Measurements from ENCODE around the gene C18orf32.

Gene C18orf32

GRCh38 chr18:49499046-49499637 is 12.1 kb upstream of the C18orf32 start:
- H3K9me3 ChIP-seq (ENCODE audit: low read length), result no peaks in the 10 kb centered on the region
- no peaks in the 10 kb centered on the region for H3K36me3 ChIP-seq (ENCODE audit: insufficient read depth, low read length)
- peaks cover 0 to 6% of the 10 kb centered on the region in 2 donors for H3K27me3 ChIP-seq (ENCODE audit: control insufficient read depth in 1 of 2, insufficient read depth in 2 of 2, low read length in 2 of 2)
- H3K9ac ChIP-seq (ENCODE audit: low read length), result no peak overlapping the region
- H3K27ac ChIP-seq (ENCODE audit: low read depth, low read length), result no peak overlapping the region
- H3K4me3 ChIP-seq (ENCODE audit: low read depth in 1 of 2, low read length in 2 of 2), result no peak overlapping the region
- H3K4me1 ChIP-seq (ENCODE audit: insufficient read depth, low read length), result no peaks in the 10 kb centered on the region

- H3K27ac ChIP-seq (ENCODE audit: low read depth, low read length), result no peak overlapping the region
- H3K36me3 ChIP-seq (ENCODE audit: insufficient read depth, low read length), result peaks cover 8% of the 10 kb centered on the region
- H3K27me3 ChIP-seq (ENCODE audit: control insufficient read depth in 1 of 2, insufficient read depth in 2 of 2, low read length in 2 of 2), result peaks cover 0 to 6% of the 10 kb centered on the region in 2 donors
- H3K9me3 ChIP-seq (ENCODE audit: low read length), result no peaks in the 10 kb centered on the region
- H3K4me3 ChIP-seq (ENCODE audit: low read depth in 1 of 2, low read length in 2 of 2), result no peak overlapping the region
- H3K4me1 ChIP-seq (ENCODE audit: insufficient read depth, low read length), result peaks cover 8% of the 10 kb centered on the region
- H3K9ac ChIP-seq (ENCODE audit: low read length), result no peak overlapping the region
These were observed 8.4 kb upstream of the C18orf32 start for GRCh38 chr18:49495480-49495879.

- Histone ChIP-seq H3K4me1 (ENCODE audit: insufficient read depth, low read length) (peaks cover 8% of the 10 kb centered on the region), H3K36me3 (ENCODE audit: insufficient read depth, low read length) (peaks cover 12% of the 10 kb centered on the region), H3K27ac (ENCODE audit: low read depth, low read length) (no peak overlapping the region)
These were observed 8.0 kb upstream of the C18orf32 start for GRCh38 chr18:49495076-49495475.

DNA sequence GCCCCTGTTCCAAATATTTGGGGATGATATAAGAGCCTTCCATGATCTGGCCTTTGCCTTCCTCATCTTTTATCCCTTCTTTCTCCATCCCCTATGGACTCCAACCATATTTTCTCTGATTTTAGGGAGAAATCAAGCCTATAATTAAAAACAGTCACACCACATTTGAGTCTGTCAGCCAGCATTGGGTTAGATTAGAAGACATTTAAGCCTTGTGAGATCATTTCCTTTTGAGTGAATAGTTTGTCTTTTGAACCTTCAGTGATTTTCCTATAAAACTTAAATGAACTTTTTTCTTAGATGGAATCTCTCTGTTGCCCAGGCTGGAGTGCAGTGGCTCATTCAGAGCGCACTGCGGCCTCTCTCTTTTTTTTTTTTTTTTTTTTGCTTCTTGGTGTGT is 7.6 kb upstream of the C18orf32 start:
- peaks cover 16% of the 10 kb centered on the region for H3K36me3 ChIP-seq (ENCODE audit: insufficient read depth, low read length)
- no peak overlapping the region for H3K4me3 ChIP-seq (ENCODE audit: low read depth in 1 of 2, low read length in 2 of 2)
- H3K9me3 ChIP-seq (ENCODE audit: low read length), result no peaks in the 10 kb centered on the region
- H3K27ac ChIP-seq (ENCODE audit: low read depth, low read length), result no peak overlapping the region
- H3K4me1 ChIP-seq (ENCODE audit: insufficient read depth, low read length), result peaks cover 8% of the 10 kb centered on the region
- peaks cover 0 to 6% of the 10 kb centered on the region in 2 donors for H3K27me3 ChIP-seq (ENCODE audit: control insufficient read depth in 1 of 2, insufficient read depth in 2 of 2, low read length in 2 of 2)
- H3K9ac ChIP-seq (ENCODE audit: low read length), result no peak overlapping the region

More at GRCh38 chr18:49495076-49495475, 8.0 kb upstream of the C18orf32 start:
- Histone ChIP-seq H3K9ac (ENCODE audit: low read length) (no peak overlapping the region), H3K27me3 (ENCODE audit: control insufficient read depth in 1 of 2, insufficient read depth in 2 of 2, low read length in 2 of 2) (peaks cover 0 to 6% of the 10 kb centered on the region in 2 donors), H3K9me3 (ENCODE audit: low read length) (no peaks in the 10 kb centered on the region), H3K4me3 (ENCODE audit: low read depth in 1 of 2, low read length in 2 of 2) (no peak overlapping the region)

- H3K4me3 ChIP-seq (ENCODE audit: low read depth in 1 of 2, low read length in 2 of 2), result peak overlapping the region in 1 of 2 donors; percentile 68
- no peaks in the 10 kb centered on the region for H3K9me3 ChIP-seq (ENCODE audit: low read length)
- no peak overlapping the region for H3K9ac ChIP-seq (ENCODE audit: low read length)
- H3K4me1 ChIP-seq (ENCODE audit: insufficient read depth, low read length), result peaks cover 13% of the 10 kb centered on the region
- H3K27ac ChIP-seq (ENCODE audit: low read depth, low read length), result no peak overlapping the region
- H3K27me3 ChIP-seq (ENCODE audit: control insufficient read depth in 1 of 2, insufficient read depth in 2 of 2, low read length in 2 of 2), result no peaks in the 10 kb centered on the region
- H3K36me3 ChIP-seq (ENCODE audit: insufficient read depth, low read length), result peaks cover 32% of the 10 kb centered on the region
These were observed 5.6 kb upstream of the C18orf32 start for GRCh38 chr18:49492694-49493033.

DNA sequence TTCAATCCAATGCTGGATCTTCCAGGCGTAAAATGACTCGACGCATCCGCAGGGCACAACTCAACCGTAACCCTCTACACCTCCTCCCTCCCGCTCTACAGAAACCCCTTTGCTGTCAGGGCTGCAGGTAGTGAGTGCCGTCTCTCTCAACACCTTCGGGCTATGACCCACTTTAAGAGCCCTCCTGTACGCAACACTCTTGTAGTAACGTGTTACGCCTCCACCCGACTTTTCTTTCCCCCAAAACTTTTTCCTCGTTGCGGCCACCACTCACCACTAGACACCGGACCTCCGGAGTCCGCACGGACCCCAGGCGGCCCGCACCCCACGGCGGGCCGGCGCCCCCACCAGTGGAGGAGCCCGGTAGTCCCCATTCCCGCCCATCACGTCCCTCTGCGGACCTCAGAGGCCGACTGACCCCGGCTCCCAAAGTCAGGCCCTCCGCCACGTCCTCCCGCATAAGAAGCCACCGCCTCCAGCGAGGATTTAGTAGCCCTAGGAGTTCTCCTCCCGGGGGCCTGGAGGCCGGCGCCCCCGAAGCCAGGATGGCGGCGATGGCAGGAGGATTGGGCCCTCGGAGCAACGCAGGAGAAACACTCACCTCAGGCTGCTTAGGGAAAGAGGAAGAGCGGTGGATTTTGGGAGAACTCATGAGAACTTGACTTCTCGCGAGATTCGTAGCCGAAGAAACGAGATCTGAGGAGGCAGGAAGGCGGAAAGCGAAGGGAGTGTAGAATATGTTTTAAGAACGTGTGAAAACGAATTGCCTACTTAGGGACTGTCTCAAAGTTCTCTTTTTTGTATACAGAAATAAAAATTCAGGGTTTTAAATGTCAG is 5.0 kb upstream of the C18orf32 start, which contains the start of gene RPL17:
Gene RPL17, minus strand, starts transcription at position 609 of the 837 bp plus-strand sequence.
- peak within 1 kb of the TSS; percentile 91 for H3K9ac ChIP-seq (ENCODE audit: low read length)
- no peaks in the 10 kb centered on the region for H3K9me3 ChIP-seq (ENCODE audit: low read length)
- peak within 1 kb of the TSS; percentile 68 to 75 for H3K4me3 ChIP-seq (ENCODE audit: low read depth in 1 of 2, low read length in 2 of 2)
- H3K36me3 ChIP-seq (ENCODE audit: insufficient read depth, low read length), result peaks cover 33% of the 10 kb centered on the region
- H3K27ac ChIP-seq (ENCODE audit: low read depth, low read length), result peak within 1 kb of the TSS; percentile 99
- no peaks in the 10 kb centered on the region for H3K27me3 ChIP-seq (ENCODE audit: control insufficient read depth in 1 of 2, insufficient read depth in 2 of 2, low read length in 2 of 2)
- peaks cover 16% of the 10 kb centered on the region for H3K4me1 ChIP-seq (ENCODE audit: insufficient read depth, low read length)

DNA sequence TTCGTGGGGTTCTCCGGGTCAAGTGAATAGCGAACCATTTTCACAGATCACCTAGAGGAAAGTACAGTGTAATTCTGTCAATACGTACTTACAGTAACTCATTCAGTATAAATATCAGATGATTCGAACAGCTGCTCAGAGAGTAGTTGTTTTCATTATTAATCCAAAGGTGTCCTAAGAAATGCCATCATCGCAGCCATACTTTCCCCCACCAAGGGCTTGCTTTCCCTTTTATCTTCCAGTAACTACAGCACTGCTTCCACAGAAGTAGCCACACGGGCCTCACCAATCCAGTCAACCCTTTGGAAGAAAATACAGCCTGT is 4.5 kb upstream of the C18orf32 start:
- Histone ChIP-seq H3K27ac (ENCODE audit: low read depth, low read length) (peak overlapping the region; percentile 99), H3K27me3 (ENCODE audit: control insufficient read depth in 1 of 2, insufficient read depth in 2 of 2, low read length in 2 of 2) (no peaks in the 10 kb centered on the region), H3K36me3 (ENCODE audit: insufficient read depth, low read length) (peaks cover 33% of the 10 kb centered on the region), H3K4me3 (ENCODE audit: low read depth in 1 of 2, low read length in 2 of 2) (peak overlapping the region; percentile 68 to 75), H3K9me3 (ENCODE audit: low read length) (no peaks in the 10 kb centered on the region), H3K4me1 (ENCODE audit: insufficient read depth, low read length) (peaks cover 16% of the 10 kb centered on the region), H3K9ac (ENCODE audit: low read length) (peak overlapping the region; percentile 91)

- Histone ChIP-seq H3K27me3 (ENCODE audit: control insufficient read depth in 1 of 2, insufficient read depth in 2 of 2, low read length in 2 of 2) (no peaks in the 10 kb centered on the region), H3K4me3 (ENCODE audit: low read depth in 1 of 2, low read length in 2 of 2) (no peak overlapping the region), H3K4me1 (ENCODE audit: insufficient read depth, low read length) (peaks cover 23% of the 10 kb centered on the region), H3K9me3 (ENCODE audit: low read length) (no peaks in the 10 kb centered on the region), H3K9ac (ENCODE audit: low read length) (no peak overlapping the region), H3K36me3 (ENCODE audit: insufficient read depth, low read length) (peaks cover 33% of the 10 kb centered on the region), H3K27ac (ENCODE audit: low read depth, low read length) (no peak overlapping the region)
These were observed 3.3 kb upstream of the C18orf32 start for GRCh38 chr18:49490246-49490762.

DNA sequence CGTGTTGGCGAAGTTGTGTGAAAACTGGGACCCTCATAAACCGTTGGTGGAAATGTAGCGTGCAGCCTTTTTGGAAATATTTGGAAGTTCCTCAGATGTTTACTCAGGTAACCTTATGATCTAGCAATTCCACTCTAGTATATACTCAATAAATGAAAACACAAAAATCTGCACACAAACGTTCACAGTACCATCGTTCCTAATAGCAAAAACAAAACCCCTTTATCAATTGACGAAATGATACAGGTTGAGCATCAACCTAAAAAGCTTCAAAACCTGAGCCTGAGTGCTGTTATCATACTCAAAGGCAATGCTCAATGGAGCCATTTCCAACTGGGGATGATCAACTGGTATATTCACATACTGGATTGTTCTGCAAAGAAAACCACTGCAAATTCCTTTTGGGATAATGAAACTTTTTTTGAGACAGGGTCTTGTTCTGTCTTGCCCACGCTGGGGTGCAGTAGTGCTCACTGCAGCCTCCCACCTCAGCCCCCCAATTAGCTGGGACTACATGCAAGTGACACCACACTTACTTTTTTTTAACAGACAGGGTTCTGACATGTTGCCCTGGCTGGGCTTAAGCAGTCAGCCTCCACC is 777 bp upstream of the C18orf32 start:
- peak overlapping the region; percentile 49 to 76 for H3K4me3 ChIP-seq (ENCODE audit: low read depth in 1 of 2, low read length in 2 of 2)
- peaks cover 23% of the 10 kb centered on the region for H3K4me1 ChIP-seq (ENCODE audit: insufficient read depth, low read length)
- peak overlapping the region; percentile 66 for H3K9ac ChIP-seq (ENCODE audit: low read length)
- peak overlapping the region; percentile 80 for H3K27ac ChIP-seq (ENCODE audit: low read depth, low read length)
- peaks cover 40% of the 10 kb centered on the region for H3K36me3 ChIP-seq (ENCODE audit: insufficient read depth, low read length)
- H3K9me3 ChIP-seq (ENCODE audit: low read length), result no peaks in the 10 kb centered on the region
- H3K27me3 ChIP-seq (ENCODE audit: control insufficient read depth in 1 of 2, insufficient read depth in 2 of 2, low read length in 2 of 2), result no peaks in the 10 kb centered on the region

- H3K36me3 ChIP-seq (ENCODE audit: insufficient read depth, low read length), result peaks cover 50% of the 10 kb centered on the region
- H3K4me1 ChIP-seq (ENCODE audit: insufficient read depth, low read length), result peaks cover 22% of the 10 kb centered on the region
- H3K27me3 ChIP-seq (ENCODE audit: control insufficient read depth in 1 of 2, insufficient read depth in 2 of 2, low read length in 2 of 2), result no peaks in the 10 kb centered on the region
- peak overlapping the region; percentile 80 for H3K27ac ChIP-seq (ENCODE audit: low read depth, low read length)
- H3K4me3 ChIP-seq (ENCODE audit: low read depth in 1 of 2, low read length in 2 of 2), result peak overlapping the region; percentile 49 to 76
- H3K9me3 ChIP-seq (ENCODE audit: low read length), result no peaks in the 10 kb centered on the region
- peak overlapping the region; percentile 66 for H3K9ac ChIP-seq (ENCODE audit: low read length)
These were observed 455 bp downstream of the C18orf32 start for GRCh38 chr18:49486606-49486952.

GRCh38 chr18:49486134-49486533 is 900 bp downstream of the C18orf32 start:
- H3K4me3 ChIP-seq (ENCODE audit: low read depth in 1 of 2, low read length in 2 of 2), result peak overlapping the region; percentile 49 to 76
- H3K4me1 ChIP-seq (ENCODE audit: insufficient read depth, low read length), result peaks cover 17% of the 10 kb centered on the region
- H3K27ac ChIP-seq (ENCODE audit: low read depth, low read length), result peak overlapping the region; percentile 80
- H3K27me3 ChIP-seq (ENCODE audit: control insufficient read depth in 1 of 2, insufficient read depth in 2 of 2, low read length in 2 of 2), result no peaks in the 10 kb centered on the region
- H3K9me3 ChIP-seq (ENCODE audit: low read length), result no peaks in the 10 kb centered on the region
- peaks cover 51% of the 10 kb centered on the region for H3K36me3 ChIP-seq (ENCODE audit: insufficient read depth, low read length)
- H3K9ac ChIP-seq (ENCODE audit: low read length), result peak overlapping the region; percentile 66
